Loucy (cell line): ENCODE results near the gene SRC.

Experiments
- EZH2phosphoT487 ChIP-seq: fragments of 200-600 bp; IDR thresholded peaks from 2 replicates; pipeline ENCODE4 v1.6.1; 2018; ENCODE audit warnings: antibody characterized with exemption, mild to moderate bottlenecking, moderate library complexity, borderline replicate concordance
- TF ChIP-seq, protein P1 (sequence below): fragments of 200-600 bp; sonication (generic); conservative IDR thresholded peaks from 2 replicates; pipeline ENCODE4 v1.5.1; 2014; ENCODE audit warnings: mild to moderate bottlenecking, antibody characterized with exemption, low read length

GRCh38 chr20:37414224-37415035, 68.5 kb downstream of the SRC start:
- TF ChIP-seq, protein P1, sequence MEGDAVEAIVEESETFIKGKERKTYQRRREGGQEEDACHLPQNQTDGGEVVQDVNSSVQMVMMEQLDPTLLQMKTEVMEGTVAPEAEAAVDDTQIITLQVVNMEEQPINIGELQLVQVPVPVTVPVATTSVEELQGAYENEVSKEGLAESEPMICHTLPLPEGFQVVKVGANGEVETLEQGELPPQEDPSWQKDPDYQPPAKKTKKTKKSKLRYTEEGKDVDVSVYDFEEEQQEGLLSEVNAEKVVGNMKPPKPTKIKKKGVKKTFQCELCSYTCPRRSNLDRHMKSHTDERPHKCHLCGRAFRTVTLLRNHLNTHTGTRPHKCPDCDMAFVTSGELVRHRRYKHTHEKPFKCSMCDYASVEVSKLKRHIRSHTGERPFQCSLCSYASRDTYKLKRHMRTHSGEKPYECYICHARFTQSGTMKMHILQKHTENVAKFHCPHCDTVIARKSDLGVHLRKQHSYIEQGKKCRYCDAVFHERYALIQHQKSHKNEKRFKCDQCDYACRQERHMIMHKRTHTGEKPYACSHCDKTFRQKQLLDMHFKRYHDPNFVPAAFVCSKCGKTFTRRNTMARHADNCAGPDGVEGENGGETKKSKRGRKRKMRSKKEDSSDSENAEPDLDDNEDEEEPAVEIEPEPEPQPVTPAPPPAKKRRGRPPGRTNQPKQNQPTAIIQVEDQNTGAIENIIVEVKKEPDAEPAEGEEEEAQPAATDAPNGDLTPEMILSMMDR, result no peak
- no peak for TF ChIP-seq EZH2phosphoT487
